ENCODE measurements around the gene KLHL22. TPM values are rescaled to one million over a fixed set of nuclear protein-coding genes. Genes with fewer than 3 reads are reported as not detected.

KLHL22 gene
- total RNA-seq, 1 donor from 2014 or later, result 24.9 TPM

- DNase-seq (ENCODE audit: low spot score), result peak; percentile 72
These were observed 90.2 kb downstream of the KLHL22 start for GRCh38 chr22:20405291-20405930.

- DNase-seq (ENCODE audit: low spot score), result peak; percentile 59
These were observed 90.7 kb downstream of the KLHL22 start for GRCh38 chr22:20404881-20405280.

- DNase-seq (ENCODE audit: low spot score), result peak; percentile 73
These were observed 91.8 kb downstream of the KLHL22 start for GRCh38 chr22:20403779-20404140.

GRCh38 chr22:20402960-20403778 is 92.4 kb downstream of the KLHL22 start:
- peak; percentile 49 for DNase-seq (ENCODE audit: low spot score)

- DNase-seq (ENCODE audit: low spot score), result peak; percentile 74
These were observed 94.1 kb downstream of the KLHL22 start for GRCh38 chr22:20401376-20402014.

- peak; percentile 37 for DNase-seq (ENCODE audit: low spot score)
These were observed 94.8 kb downstream of the KLHL22 start for GRCh38 chr22:20400606-20401375.

GRCh38 chr22:20399866-20400605 is 95.6 kb downstream of the KLHL22 start:
- peak; percentile 59 for DNase-seq (ENCODE audit: low spot score)

GRCh38 chr22:20398420-20398819 is 97.2 kb downstream of the KLHL22 start:
- no peak for DNase-seq (ENCODE audit: low spot score)

GRCh38 chr22:20397498-20397897 is 98.1 kb downstream of the KLHL22 start:
- DNase-seq (ENCODE audit: low spot score), result no peak

GRCh38 chr22:20396639-20397038 is 99.0 kb downstream of the KLHL22 start:
- DNase-seq (ENCODE audit: low spot score), result peak; percentile 37

GRCh38 chr22:20395907-20396287 is 99.7 kb downstream of the KLHL22 start:
- DNase-seq (ENCODE audit: low spot score), result no peak

GRCh38 chr22:20395181-20395906 is 100.3 kb downstream of the KLHL22 start:
- DNase-seq (ENCODE audit: low spot score), result peak; percentile 69

GRCh38 chr22:20393705-20394476 is 101.7 kb downstream of the KLHL22 start, which contains the start of gene ZNF74:
TSS of gene ZNF74 (plus strand) at chr22:20394151. CDS start at chr22:20394629, 478 bp downstream.
- DNase-seq (ENCODE audit: low spot score), result peak; percentile 96

- DNase-seq (ENCODE audit: low spot score), result peak; percentile 78
These were observed 102.5 kb downstream of the KLHL22 start for GRCh38 chr22:20392983-20393704.

- DNase-seq (ENCODE audit: low spot score), result peak; percentile 86
These were observed 103.2 kb downstream of the KLHL22 start for GRCh38 chr22:20392365-20392881.

Data from mesenteric fat pad (tissue), 1 donor.